GM12892 (cell line): Measurements from ENCODE around the gene PDS5B.

ENCODE experiments used
- POLR2A ChIP-seq: IDR thresholded peaks from 2 replicates; pipeline ENCODE4 v1.6.1; 2011; ENCODE audit warnings: low read depth, low read length, control low read depth
- POLR2AphosphoS5 ChIP-seq: IDR thresholded peaks from 2 replicates; pipeline ENCODE4 v1.6.1; 2011; ENCODE audit warnings: low read depth, low read length, control low read depth

- TF ChIP-seq POLR2A (no peak), POLR2AphosphoS5 (no peak)
Measured at GRCh38 chr13:32642858-32643257, 56.6 kb downstream of the PDS5B start.
